ENCODE measurements around the gene RPE65.

RPE65 gene

DNA sequence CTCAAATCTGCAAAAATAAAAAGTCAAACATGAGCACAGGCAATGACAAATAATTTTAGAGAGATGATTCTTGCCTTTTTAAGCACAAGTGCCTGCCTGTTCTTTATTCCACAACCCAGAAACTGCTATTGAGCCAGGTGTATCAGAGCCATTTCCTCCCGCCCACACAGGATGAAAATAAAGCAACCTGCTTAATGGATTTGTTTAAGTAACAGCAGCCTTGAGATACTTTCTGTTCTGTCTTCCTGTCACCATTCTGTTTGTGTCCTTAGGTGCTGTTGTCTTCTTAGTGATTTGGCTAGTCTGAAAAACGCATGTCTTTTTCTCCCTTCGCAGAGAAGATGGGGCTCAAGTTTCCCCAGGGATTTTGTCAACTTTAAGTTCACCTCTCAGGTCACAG is 11.4 kb downstream of the RPE65 start:
- H3K4me3 ChIP-seq (ENCODE audit: low read depth, low read length): no peak overlapping the region
- in situ Hi-C loops (cut with HindIII; ENCODE audit: low sequenced_read_pairs): no loop called here
- DNase-seq (ENCODE audit: low read depth): no peak
- TF ChIP-seq, protein P1, sequence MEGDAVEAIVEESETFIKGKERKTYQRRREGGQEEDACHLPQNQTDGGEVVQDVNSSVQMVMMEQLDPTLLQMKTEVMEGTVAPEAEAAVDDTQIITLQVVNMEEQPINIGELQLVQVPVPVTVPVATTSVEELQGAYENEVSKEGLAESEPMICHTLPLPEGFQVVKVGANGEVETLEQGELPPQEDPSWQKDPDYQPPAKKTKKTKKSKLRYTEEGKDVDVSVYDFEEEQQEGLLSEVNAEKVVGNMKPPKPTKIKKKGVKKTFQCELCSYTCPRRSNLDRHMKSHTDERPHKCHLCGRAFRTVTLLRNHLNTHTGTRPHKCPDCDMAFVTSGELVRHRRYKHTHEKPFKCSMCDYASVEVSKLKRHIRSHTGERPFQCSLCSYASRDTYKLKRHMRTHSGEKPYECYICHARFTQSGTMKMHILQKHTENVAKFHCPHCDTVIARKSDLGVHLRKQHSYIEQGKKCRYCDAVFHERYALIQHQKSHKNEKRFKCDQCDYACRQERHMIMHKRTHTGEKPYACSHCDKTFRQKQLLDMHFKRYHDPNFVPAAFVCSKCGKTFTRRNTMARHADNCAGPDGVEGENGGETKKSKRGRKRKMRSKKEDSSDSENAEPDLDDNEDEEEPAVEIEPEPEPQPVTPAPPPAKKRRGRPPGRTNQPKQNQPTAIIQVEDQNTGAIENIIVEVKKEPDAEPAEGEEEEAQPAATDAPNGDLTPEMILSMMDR (IDR thresholded peaks at IDR 0.05; ENCODE audit: low read depth, low read length, missing control alignments): no peak

DNA sequence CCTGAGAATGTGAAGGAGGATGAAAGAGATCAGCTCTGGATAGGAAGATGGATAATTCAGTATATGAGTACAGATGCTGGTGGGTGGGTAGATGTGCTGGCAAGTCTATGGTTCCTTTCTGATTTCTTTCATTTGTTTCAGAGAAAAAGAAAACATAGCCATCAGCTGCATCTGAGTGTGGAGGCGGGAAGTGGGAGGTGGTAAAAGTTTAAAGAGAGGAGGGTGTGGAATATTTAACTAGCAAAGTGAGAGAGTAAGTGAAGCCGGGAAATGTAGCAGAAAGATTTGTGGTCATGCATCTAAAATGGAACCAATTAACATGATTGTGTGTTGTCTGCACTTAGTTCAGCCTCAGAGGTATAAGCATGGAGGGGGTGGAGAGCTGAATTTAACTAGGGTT is 16.4 kb downstream of the RPE65 start:
- TF ChIP-seq, protein P1 (IDR thresholded peaks at IDR 0.05; ENCODE audit: low read depth, low read length, missing control alignments): no peak
- H3K4me3 ChIP-seq (ENCODE audit: low read depth, low read length): no peak overlapping the region
- in situ Hi-C loops (cut with HindIII; ENCODE audit: low sequenced_read_pairs): no loop called here

DNA sequence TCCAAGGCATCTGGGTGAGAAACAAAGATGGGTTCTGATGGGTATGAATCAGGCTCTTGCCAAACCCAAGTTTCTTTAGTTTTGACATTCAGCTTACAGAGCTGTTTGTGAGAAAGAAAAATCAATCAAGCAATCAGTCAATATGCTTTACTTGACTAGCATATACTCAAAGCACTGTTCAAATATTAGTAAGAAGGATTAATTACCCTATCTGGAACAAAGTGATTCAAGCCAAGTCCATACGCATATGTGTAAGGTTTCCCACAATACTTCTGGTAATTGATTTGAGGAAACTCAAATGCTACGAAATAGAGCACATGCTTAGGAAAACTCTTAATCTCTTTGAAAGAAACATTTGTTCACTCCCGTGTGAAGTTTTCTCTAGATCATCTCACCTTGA is 18.7 kb downstream of the RPE65 start:
- DNase-seq (ENCODE audit: low read depth): no peak
- TF ChIP-seq, protein P1 (IDR thresholded peaks at IDR 0.05; ENCODE audit: low read depth, low read length, missing control alignments): no peak
- in situ Hi-C loops (cut with HindIII; ENCODE audit: low sequenced_read_pairs): no loop called here
- H3K4me3 ChIP-seq (ENCODE audit: low read depth, low read length): no peak overlapping the region

More for the DNA sequence above, 16.4 kb downstream of the RPE65 start:
- no peak for DNase-seq (ENCODE audit: low read depth)

DNA sequence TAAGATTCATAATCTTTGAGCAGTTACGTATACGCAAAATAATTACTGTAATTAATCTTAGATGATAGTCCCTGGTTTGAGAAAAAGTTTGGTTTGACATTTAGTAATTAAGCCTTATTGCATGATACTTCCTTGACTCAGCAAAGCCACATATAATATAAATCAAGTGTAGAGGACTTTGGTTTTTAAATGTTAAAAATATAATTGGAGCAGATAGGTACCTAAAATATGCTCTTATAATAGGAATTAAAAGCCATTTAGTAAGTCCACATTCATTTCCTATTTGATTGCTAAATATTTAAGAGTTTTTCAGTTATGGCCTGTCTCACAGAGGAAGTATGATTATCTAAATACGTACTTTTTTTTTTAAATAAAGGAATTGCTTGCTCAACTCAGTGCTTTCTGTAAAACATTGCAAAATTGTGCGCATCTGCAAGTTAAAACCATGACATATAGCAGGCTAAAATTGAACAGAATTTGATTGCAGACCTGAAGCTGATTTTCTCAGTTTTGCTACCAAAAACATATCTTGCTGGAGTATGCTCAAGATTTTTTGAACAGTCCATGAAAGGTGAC is 20.4 kb downstream of the RPE65 start:
- TF ChIP-seq, protein P1 (IDR thresholded peaks at IDR 0.05; ENCODE audit: low read depth, low read length, missing control alignments): no peak
- in situ Hi-C loops (cut with HindIII; ENCODE audit: low sequenced_read_pairs): no loop called here
- no peak for DNase-seq (ENCODE audit: low read depth)

DNA sequence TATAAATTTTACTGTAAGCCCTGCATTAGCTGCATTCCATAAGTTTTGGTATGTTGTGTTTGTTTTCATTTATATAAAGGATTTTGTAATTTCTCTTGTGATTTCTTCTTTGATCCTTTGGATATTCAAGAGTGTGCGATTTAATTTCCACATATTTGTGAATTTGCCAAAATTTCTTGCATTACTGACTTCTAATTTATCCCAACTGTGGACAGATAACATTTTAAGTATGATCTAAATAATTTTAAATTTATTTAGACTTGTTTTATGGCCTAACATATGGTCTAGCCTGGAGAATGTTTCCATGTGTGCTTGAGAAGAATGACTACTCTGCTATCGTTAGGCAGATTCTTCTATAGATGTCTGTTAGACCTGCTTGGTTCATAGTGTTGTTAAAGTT is 23.2 kb downstream of the RPE65 start:
- TF ChIP-seq, protein P1 (IDR thresholded peaks at IDR 0.05; ENCODE audit: low read depth, low read length, missing control alignments): no peak
- DNase-seq (ENCODE audit: low read depth): no peak
- in situ Hi-C loops (cut with HindIII; ENCODE audit: low sequenced_read_pairs): no loop called here
- no peak overlapping the region for H3K4me3 ChIP-seq (ENCODE audit: low read depth, low read length)

More for the DNA sequence above, 20.4 kb downstream of the RPE65 start:
- H3K4me3 ChIP-seq (ENCODE audit: low read depth, low read length): no peak overlapping the region

DNA sequence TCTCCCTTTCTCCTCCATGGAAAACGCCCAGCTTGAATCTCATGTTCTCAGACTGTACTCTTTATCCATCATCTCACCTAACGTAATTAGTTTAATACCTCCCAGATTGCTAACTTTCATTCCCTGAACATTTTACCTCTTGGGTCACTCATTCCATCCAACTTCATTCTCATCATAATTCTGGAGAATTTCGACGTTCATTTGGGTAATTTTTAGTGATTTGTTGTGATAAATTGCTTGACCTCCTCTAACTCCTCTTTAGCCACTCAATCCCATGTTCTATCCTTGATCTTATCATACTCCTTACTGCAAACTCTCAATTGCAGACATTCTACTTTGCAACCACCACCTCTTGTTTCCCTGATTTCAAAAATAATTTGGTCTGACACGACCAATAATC is 28.4 kb downstream of the RPE65 start:
- in situ Hi-C loops (cut with HindIII; ENCODE audit: low sequenced_read_pairs): no loop called here
- TF ChIP-seq, protein P1 (IDR thresholded peaks at IDR 0.05; ENCODE audit: low read depth, low read length, missing control alignments): no peak
- no peak for DNase-seq (ENCODE audit: low read depth)
- no peak overlapping the region for H3K4me3 ChIP-seq (ENCODE audit: low read depth, low read length)

Measured in astrocyte of the cerebellum (primary cell).